ENCODE data around the gene PPP1R9A. TPM values are rescaled to one million over a fixed set of nuclear protein-coding genes. Genes with fewer than 3 reads are reported as not detected.

PPP1R9A gene
- total RNA-seq, 1 experiment from 2014 or later = not detected

GRCh38 chr7:95144256-95144655 is 236.9 kb downstream of the PPP1R9A start:
- no peak overlapping the region for H3K4me3 ChIP-seq (ENCODE audit: low read length)
- H3K9ac ChIP-seq (ENCODE audit: low read length) = no peak overlapping the region
- no peaks in the 10 kb centered on the region for H4K20me1 ChIP-seq (ENCODE audit: insufficient read depth, low read depth, low read length)
- H3K27me3 ChIP-seq (ENCODE audit: low read length) = no peaks in the 10 kb centered on the region
- H3K4me2 ChIP-seq (ENCODE audit: low read depth, low read length, poor library complexity, severe bottlenecking) = no peak overlapping the region
- no peaks in the 10 kb centered on the region for H3K4me1 ChIP-seq (ENCODE audit: low read length)
- no peak for DNase-seq
- H3K36me3 ChIP-seq (ENCODE audit: insufficient read depth, low read length) = no peaks in the 10 kb centered on the region
- no peaks in the 10 kb centered on the region for H3K9me3 ChIP-seq (ENCODE audit: low read length)
- no peaks in the 10 kb centered on the region for H3K9me2 ChIP-seq (replicated peaks; ENCODE audit: insufficient read depth, low read length)
- H3K27ac ChIP-seq (ENCODE audit: low read length) = no peak overlapping the region
- no peaks in the 10 kb centered on the region for H3K79me2 ChIP-seq (ENCODE audit: low read length)
- no peak overlapping the region for H2AFZ ChIP-seq (ENCODE audit: low read length)

GRCh38 chr7:95155965-95156364 is 248.6 kb downstream of the PPP1R9A start:
- H4K20me1 ChIP-seq (ENCODE audit: insufficient read depth, low read depth, low read length) = no peaks in the 10 kb centered on the region
- H2AFZ ChIP-seq (ENCODE audit: low read length) = no peak overlapping the region
- H3K4me3 ChIP-seq (ENCODE audit: low read length) = no peak overlapping the region
- no peaks in the 10 kb centered on the region for H3K4me1 ChIP-seq (ENCODE audit: low read length)
- H3K9ac ChIP-seq (ENCODE audit: low read length) = no peak overlapping the region
- H3K79me2 ChIP-seq (ENCODE audit: low read length) = no peaks in the 10 kb centered on the region
- no peak overlapping the region for H3K4me2 ChIP-seq (ENCODE audit: low read depth, low read length, poor library complexity, severe bottlenecking)
- DNase-seq = no peak
- H3K9me2 ChIP-seq (replicated peaks; ENCODE audit: insufficient read depth, low read length) = no peaks in the 10 kb centered on the region
- no peaks in the 10 kb centered on the region for H3K36me3 ChIP-seq (ENCODE audit: insufficient read depth, low read length)
- no peak overlapping the region for H3K27ac ChIP-seq (ENCODE audit: low read length)
- H3K27me3 ChIP-seq (ENCODE audit: low read length) = no peaks in the 10 kb centered on the region
- H3K9me3 ChIP-seq (ENCODE audit: low read length) = no peaks in the 10 kb centered on the region

DNA sequence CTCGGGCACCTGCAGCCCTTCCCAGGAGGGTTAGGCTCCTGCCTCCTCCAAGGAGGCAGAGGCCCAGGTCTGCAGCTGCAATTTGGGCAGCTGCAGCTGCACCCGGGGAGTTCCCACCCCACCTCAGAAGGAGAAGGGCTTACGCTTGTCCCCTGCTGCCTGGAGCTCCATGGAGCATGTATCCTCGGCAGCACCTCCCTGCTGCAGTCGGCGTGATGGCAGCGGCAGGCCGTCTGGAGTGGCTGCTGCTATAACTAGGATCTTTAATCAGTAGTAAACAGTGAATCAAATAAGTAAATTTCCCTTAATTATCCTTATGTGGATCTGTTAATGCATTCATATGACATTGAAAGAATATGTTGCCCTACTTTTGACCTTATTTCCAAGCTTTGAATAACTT is 250.0 kb downstream of the PPP1R9A start:
- Histone ChIP-seq H3K27ac (ENCODE audit: low read length) (no peak overlapping the region), H3K9me2 (replicated peaks; ENCODE audit: insufficient read depth, low read length) (no peaks in the 10 kb centered on the region), H3K79me2 (ENCODE audit: low read length) (no peaks in the 10 kb centered on the region), H3K4me1 (ENCODE audit: low read length) (no peaks in the 10 kb centered on the region), H4K20me1 (ENCODE audit: insufficient read depth, low read depth, low read length) (no peaks in the 10 kb centered on the region), H3K4me3 (ENCODE audit: low read length) (no peak overlapping the region), H3K36me3 (ENCODE audit: insufficient read depth, low read length) (no peaks in the 10 kb centered on the region), H3K9ac (ENCODE audit: low read length) (no peak overlapping the region), H3K4me2 (ENCODE audit: low read depth, low read length, poor library complexity, severe bottlenecking) (no peak overlapping the region), H2AFZ (ENCODE audit: low read length) (no peak overlapping the region), H3K9me3 (ENCODE audit: low read length) (no peaks in the 10 kb centered on the region), H3K27me3 (ENCODE audit: low read length) (no peaks in the 10 kb centered on the region)
- DNase-seq = no peak

DNA sequence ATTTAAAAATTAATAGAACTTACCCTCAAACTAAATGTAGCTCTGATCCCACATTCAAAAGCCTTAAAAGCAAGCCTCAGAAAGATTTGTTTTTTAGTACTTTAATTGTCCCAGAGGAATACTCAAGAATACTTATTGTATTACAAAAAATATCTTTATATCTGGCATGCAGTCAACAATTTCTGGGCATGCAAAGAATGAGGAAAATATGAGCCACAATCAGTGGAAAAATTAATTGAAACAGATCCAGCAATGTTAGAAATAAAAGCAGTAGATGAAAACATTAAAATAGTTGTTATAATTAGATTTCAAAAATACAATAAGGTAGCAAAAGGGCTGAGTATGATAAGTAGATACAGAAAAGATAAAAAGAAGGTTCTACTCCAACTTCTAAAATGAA is 262.3 kb downstream of the PPP1R9A start:
- H3K4me3 ChIP-seq (ENCODE audit: low read length) = no peak overlapping the region
- H3K27me3 ChIP-seq (ENCODE audit: low read length) = no peaks in the 10 kb centered on the region
- H3K79me2 ChIP-seq (ENCODE audit: low read length) = no peaks in the 10 kb centered on the region
- H3K9ac ChIP-seq (ENCODE audit: low read length) = no peak overlapping the region
- H3K9me3 ChIP-seq (ENCODE audit: low read length) = no peaks in the 10 kb centered on the region
- no peak for DNase-seq
- H3K4me1 ChIP-seq (ENCODE audit: low read length) = no peaks in the 10 kb centered on the region
- H3K9me2 ChIP-seq (replicated peaks; ENCODE audit: insufficient read depth, low read length) = no peaks in the 10 kb centered on the region
- no peak overlapping the region for H3K4me2 ChIP-seq (ENCODE audit: low read depth, low read length, poor library complexity, severe bottlenecking)
- H2AFZ ChIP-seq (ENCODE audit: low read length) = no peak overlapping the region
- no peaks in the 10 kb centered on the region for H3K36me3 ChIP-seq (ENCODE audit: insufficient read depth, low read length)
- H4K20me1 ChIP-seq (ENCODE audit: insufficient read depth, low read depth, low read length) = no peaks in the 10 kb centered on the region
- no peak overlapping the region for H3K27ac ChIP-seq (ENCODE audit: low read length)

DNA sequence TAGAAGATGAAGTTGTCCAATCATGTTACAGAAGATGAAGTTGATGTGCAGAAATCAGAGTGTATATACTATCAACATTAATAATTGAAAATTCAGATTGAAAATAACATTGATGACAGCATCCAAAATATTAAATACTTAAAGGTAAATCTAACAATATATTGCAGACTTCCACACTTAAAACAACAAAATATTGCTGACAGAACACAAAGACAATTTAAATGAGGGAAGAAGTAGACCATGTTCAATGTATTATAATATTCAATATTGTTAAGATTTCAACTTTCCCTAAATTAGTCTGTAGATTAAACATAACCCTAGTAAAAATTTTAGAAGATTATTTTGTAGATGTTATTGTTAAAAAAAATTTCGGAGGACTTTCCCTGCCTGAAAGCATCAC is 265.0 kb downstream of the PPP1R9A start:
- Histone ChIP-seq H3K79me2 (ENCODE audit: low read length) (no peaks in the 10 kb centered on the region), H3K27ac (ENCODE audit: low read length) (no peak overlapping the region), H2AFZ (ENCODE audit: low read length) (no peak overlapping the region), H3K9me2 (replicated peaks; ENCODE audit: insufficient read depth, low read length) (no peaks in the 10 kb centered on the region), H4K20me1 (ENCODE audit: insufficient read depth, low read depth, low read length) (no peaks in the 10 kb centered on the region), H3K27me3 (ENCODE audit: low read length) (no peaks in the 10 kb centered on the region), H3K9ac (ENCODE audit: low read length) (no peak overlapping the region), H3K36me3 (ENCODE audit: insufficient read depth, low read length) (no peaks in the 10 kb centered on the region), H3K4me1 (ENCODE audit: low read length) (no peaks in the 10 kb centered on the region), H3K4me3 (ENCODE audit: low read length) (no peak overlapping the region), H3K4me2 (ENCODE audit: low read depth, low read length, poor library complexity, severe bottlenecking) (no peak overlapping the region), H3K9me3 (ENCODE audit: low read length) (no peaks in the 10 kb centered on the region)
- DNase-seq = no peak

DNA sequence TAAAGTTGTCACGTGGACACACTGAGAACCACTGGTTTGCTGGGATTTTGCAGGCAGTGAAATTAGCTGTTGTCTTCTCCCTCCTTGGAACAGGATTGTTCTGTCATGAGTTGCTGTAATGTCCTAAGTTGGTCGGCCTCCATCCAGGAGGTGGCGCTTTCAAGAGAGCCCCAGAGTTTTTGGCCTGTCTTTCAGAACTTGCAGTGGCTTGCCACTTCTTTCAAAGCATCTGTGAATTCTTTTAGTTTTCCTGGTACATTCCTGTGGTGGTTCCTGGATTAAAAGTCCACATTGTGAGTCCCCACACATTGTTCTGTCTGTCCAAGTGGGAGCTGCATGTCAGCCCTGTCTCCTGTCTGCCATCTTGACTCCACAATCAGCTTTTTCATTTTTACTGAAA is 283.1 kb downstream of the PPP1R9A start:
- no peak overlapping the region for H3K9ac ChIP-seq (ENCODE audit: low read length)
- H3K9me2 ChIP-seq (replicated peaks; ENCODE audit: insufficient read depth, low read length) = no peaks in the 10 kb centered on the region
- no peaks in the 10 kb centered on the region for H3K36me3 ChIP-seq (ENCODE audit: insufficient read depth, low read length)
- no peaks in the 10 kb centered on the region for H3K9me3 ChIP-seq (ENCODE audit: low read length)
- H3K27me3 ChIP-seq (ENCODE audit: low read length) = no peaks in the 10 kb centered on the region
- H3K79me2 ChIP-seq (ENCODE audit: low read length) = no peaks in the 10 kb centered on the region
- H3K4me1 ChIP-seq (ENCODE audit: low read length) = no peaks in the 10 kb centered on the region
- no peak overlapping the region for H3K4me2 ChIP-seq (ENCODE audit: low read depth, low read length, poor library complexity, severe bottlenecking)
- H4K20me1 ChIP-seq (ENCODE audit: insufficient read depth, low read depth, low read length) = no peaks in the 10 kb centered on the region
- peak; percentile 51 for DNase-seq
- H3K4me3 ChIP-seq (ENCODE audit: low read length) = no peak overlapping the region
- 0 out of 2 replicates have a peak overlapping the region, but pooled peaks have one; percentile 1 for H2AFZ ChIP-seq (ENCODE audit: low read length)
- no peak overlapping the region for H3K27ac ChIP-seq (ENCODE audit: low read length)

DNA sequence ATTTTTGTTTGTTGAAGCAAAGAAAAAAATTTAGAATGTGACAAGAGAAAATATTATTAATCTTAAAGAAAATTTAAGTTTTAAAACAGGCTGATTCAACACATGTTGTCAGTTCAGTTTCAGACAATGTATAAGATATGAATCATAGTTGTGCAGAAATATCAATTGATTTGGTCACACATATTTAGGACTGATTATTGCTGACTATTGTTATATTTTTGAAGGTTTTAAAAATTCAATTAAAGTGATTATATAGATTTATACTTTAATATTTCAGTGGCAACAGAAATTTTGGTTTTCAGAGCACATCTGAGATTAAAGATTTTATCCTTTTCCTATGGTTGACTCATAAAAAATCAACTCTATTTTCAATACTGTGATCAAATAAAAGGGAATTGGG is 284.4 kb downstream of the PPP1R9A start:
- Histone ChIP-seq H3K27ac (ENCODE audit: low read length) (no peak overlapping the region), H3K4me3 (ENCODE audit: low read length) (no peak overlapping the region), H3K27me3 (ENCODE audit: low read length) (no peaks in the 10 kb centered on the region), H4K20me1 (ENCODE audit: insufficient read depth, low read depth, low read length) (no peaks in the 10 kb centered on the region), H3K4me2 (ENCODE audit: low read depth, low read length, poor library complexity, severe bottlenecking) (no peak overlapping the region), H2AFZ (ENCODE audit: low read length) (no peak overlapping the region), H3K9me3 (ENCODE audit: low read length) (no peaks in the 10 kb centered on the region), H3K79me2 (ENCODE audit: low read length) (no peaks in the 10 kb centered on the region), H3K4me1 (ENCODE audit: low read length) (no peaks in the 10 kb centered on the region), H3K36me3 (ENCODE audit: insufficient read depth, low read length) (no peaks in the 10 kb centered on the region), H3K9ac (ENCODE audit: low read length) (no peak overlapping the region), H3K9me2 (replicated peaks; ENCODE audit: insufficient read depth, low read length) (no peaks in the 10 kb centered on the region)
- no peak for DNase-seq

DNA sequence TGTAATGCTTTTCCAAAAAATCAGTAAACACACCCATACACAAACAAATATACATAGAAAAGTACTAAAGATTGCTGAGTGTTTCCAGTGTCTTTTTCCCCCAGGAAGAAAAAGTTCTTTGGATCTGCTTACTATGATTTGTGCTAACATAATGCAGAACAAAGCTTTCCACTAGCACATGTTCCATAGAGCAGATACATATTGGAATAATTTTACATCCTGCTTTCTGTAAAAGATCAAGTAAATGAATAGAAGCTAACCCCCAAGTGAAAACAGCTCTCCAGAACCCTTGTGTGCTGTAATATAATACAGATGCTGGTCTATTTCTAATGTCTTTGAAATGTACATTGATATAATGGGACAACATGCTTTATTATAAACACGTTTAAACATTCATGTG is 291.5 kb downstream of the PPP1R9A start:
- Histone ChIP-seq H3K27me3 (ENCODE audit: low read length) (no peaks in the 10 kb centered on the region), H3K36me3 (ENCODE audit: insufficient read depth, low read length) (no peaks in the 10 kb centered on the region), H3K4me3 (ENCODE audit: low read length) (no peak overlapping the region), H3K4me1 (ENCODE audit: low read length) (no peaks in the 10 kb centered on the region), H3K9me3 (ENCODE audit: low read length) (no peaks in the 10 kb centered on the region), H3K79me2 (ENCODE audit: low read length) (no peaks in the 10 kb centered on the region), H3K27ac (ENCODE audit: low read length) (no peak overlapping the region), H2AFZ (ENCODE audit: low read length) (no peak overlapping the region), H3K4me2 (ENCODE audit: low read depth, low read length, poor library complexity, severe bottlenecking) (no peak overlapping the region), H3K9me2 (replicated peaks; ENCODE audit: insufficient read depth, low read length) (no peaks in the 10 kb centered on the region), H3K9ac (ENCODE audit: low read length) (no peak overlapping the region), H4K20me1 (ENCODE audit: insufficient read depth, low read depth, low read length) (no peaks in the 10 kb centered on the region)
- no peak for DNase-seq
